Tongue (tissue), 2 donors: Measurements from ENCODE around the gene CST9L. TPM values are rescaled to one million over a fixed set of nuclear protein-coding genes. Genes with fewer than 3 reads are reported as not detected.

Source experiments
- DNase-seq: peaks from one replicate; pipeline ENCODE4 v3.0.0-alpha.2; 2015
- total RNA-seq: library from RNA; depleted of rRNA; stranded (reverse); fragments of >200 nt; gene quantifications from one replicate; pipeline ENCODE4 v1.2.3, GENCODE V29; 2014

The CST9L gene
- total RNA-seq, 1 donor from 2014 or later = not detected

DNA sequence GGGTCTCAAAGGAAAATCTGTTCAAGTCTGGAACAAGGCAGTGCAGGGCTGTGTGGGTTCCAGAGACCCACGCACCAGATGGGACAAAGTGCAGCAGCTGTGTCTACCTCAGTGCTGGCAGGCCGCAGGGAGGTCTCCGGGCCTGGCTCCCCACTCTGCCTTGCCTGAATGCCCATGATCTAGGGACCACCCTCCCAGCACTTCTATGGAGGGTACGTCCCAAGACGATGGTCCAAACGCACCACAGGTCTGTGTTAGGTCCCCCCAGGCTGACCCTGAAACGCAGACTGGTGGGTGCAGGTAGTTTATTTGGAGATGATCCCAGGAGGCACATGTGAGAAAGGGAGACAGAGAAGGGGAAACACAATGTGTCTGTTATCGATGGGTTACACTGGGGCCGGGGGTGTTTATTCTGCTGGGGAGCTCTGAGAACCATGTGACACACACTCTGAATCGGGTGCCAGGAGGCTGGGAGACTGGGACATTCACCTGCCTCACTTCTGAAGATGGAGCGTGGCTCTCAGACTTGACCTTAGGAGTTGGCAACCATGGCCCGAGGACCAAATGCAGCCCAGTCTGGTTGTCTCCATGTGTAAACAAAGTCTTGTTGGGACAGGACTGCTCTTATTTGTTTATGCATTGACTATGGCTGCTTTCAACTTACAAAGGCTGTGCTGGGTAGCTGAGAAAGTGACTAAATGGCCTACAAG, 21.7 kb downstream of the CST9L start:
- no peak for DNase-seq

DNA sequence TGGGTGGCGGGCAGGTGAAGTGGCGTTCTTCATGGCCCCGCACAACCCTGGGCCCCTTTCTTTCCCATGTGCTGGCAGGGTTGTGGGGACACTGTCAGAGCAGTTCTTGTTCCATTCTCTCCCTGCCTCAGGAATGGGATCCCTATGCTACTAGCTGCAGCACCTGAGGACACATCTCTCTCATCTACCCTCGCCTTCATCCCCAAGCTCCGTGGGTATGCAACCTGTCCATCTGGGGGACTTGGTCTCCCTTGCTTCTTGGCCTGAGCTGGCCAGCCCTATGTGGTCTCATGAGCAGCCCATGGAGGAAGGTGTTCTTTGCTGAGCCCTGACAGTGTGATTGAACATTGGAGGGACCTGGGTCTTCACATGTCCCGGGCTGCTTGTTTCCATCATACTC, 24.2 kb downstream of the CST9L start:
- DNase-seq = no peak

DNA sequence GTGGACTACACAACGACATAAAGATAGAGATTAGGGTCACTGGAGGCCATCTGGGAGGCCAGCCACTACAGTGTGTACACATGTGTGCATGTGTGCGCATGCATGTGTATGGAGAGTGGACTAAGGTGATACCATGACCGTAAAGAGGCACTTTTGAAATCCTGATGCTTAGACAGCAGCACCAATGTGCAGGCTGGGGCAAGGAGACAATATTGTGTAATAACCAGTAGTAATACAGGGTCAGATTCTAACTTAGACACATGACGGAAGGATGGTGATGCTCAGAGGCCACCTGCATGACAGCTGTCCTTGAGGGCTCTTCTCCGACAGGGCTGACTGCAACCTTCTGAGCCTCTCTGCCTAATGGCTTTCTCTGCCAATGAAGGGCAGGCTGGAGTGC, 25.5 kb downstream of the CST9L start:
- no peak for DNase-seq

DNA sequence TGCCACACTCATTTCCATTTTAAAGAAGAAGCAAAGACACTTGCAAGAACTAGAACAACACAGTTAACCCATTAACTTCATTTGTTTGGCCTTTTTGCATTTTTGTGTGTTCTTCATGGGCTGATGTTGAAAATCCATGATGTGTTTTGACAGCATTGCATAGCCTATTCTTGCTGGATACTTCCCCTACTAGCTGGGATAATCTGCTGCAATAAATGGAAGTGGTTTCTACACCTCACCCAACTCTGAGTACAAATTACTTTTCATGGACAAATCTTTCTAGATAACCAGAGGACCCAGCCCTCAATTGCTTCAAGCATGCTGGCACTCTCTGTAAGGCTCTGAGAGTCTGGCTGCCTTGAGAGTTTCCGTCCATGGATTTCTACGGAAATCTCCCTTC, 26.5 kb downstream of the CST9L start:
- DNase-seq = no peak

DNA sequence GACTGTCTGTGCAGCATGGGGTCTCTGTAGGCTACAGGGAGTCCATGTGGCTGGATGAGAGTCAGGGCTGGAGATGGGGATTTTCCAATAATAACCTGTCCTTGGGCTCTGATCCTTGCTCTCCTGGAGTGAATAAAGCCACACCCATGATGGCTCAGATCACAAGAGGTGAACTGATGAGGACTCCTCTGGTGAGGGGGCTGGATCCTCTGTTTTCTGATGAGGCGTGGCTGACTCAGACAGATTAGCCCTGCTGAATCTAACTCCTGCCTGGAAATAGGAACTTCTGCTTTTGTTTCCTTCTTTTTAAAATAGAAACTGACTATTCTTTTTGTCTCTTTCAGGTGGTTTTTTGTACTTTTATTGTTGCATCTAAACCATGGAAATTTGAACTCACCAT, 27.0 kb downstream of the CST9L start:
- DNase-seq = no peak

DNA sequence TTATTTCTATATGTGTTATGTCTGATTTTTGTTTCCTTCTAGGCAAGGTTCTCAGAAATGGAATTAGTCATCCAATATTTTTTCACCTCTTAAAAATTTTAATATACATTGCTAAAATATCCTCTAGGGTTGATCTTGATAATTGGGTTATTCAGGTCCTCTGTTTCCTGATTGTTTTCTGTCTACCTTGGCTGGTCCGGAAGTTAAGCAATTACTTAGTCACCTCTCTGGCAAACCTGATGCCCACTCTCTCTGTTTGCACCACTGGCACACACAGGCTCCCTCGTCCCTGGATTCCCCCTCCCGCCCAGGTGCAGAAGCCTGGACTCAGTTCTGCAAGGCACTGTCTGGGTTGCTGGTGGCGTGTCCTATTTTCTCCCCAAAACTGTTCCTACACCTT, 27.7 kb downstream of the CST9L start:
- DNase-seq = no peak

DNA sequence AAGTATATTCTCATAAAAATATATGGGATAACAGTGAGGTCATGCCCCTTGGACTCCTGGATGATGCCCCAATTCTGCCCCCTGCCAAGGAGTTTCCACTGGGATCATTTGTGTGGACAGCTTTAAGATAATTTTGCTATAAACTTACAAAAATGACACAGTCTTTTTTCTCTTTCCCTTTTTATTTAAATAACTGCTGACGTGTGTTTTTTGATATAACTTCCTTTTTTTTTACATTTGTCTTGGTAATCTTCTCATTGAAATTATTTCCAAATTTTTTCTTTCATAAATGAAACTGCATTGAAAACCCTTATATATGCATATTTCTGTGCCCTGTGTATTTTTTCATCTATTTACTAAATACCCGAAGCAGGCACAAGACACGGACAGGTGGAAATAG, 31.3 kb downstream of the CST9L start:
- no peak for DNase-seq

DNA sequence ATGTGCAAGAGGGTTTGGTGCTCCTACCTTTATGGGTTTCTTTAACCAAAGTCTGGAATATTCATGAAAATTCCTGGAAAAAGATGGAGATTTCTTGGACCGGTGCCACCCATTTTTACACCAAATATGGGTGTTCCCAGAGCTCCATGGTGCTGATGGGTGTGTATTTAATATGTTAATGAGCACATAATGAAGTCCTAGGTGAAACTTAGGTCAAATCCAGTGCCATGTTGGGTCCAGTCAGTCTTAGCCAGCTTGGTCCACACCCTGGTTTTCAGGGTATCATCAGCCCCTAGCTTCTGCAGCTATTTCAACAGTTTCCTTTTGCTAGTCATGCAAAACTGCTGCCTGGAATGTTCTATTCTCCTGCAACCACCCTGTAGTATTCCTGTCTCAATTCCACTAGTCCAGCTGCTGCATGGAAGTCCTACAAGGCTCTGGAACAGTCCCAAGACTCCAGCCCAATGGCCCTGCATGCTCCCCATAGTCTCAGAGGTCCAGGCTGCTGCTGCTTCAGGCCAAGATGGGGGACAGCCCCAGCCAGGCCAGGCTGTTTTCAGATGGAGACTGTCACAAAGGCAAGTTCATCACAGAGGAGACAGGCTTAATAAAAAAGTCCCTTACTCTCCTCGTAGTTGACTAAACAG, 31.8 kb downstream of the CST9L start:
- DNase-seq = no peak

DNA sequence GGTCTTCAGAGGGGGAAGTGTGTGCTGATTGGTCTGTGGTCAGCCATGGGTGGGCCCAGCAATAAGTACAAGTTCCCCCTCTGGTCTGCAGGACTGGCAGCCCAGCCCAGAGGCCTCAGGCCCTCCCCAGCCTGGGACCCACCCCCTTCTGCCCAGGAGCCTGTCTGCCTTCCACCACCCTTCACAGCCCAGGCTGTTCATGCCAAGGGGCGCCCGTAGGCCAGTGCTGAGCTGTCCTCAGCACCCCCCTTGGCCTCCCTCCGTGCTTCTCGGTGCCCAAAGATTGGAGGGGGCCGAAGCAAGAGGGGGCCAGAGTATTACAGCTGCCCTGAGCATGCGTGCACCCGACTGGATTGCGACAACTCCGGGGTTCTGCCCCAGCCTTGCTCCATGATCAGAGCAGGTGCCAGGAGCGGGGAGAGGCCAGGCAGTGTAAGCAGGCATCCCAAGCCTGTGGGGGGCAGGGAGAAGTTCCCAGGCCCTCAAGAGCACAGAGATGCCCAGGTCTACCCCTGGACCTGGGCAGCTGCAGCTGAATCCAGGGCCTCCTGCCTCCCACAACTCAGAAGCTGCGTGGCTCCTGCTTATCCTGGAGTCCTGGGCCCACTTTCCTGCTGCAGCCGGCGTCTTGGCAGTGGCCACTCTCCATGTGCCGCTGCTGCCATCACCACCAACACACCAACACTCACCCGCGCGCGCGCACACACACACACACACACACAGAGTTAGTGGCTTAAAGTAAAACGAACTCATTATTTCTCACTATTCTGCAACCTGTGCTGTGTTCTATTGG, 33.3 kb downstream of the CST9L start:
- DNase-seq = no peak

DNA sequence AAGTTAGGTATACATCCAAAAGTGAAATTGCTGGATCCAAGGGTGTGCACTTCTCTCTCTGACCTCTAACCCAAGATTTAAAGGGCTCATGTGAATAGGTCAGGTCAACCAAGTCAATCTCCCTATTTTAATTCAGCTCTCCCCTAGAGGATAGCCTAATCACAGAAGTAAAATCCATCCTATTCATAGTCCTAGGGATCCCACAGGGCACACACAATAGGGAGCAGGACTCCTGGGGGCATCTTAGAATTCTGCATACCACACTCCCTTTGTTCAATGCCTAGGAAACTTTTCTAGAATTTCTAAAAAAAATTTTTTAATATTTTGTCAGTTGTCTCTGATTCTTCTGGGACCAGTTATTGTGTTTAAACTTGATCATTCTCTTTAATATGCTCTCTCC, 35.1 kb downstream of the CST9L start:
- DNase-seq = no peak

DNA sequence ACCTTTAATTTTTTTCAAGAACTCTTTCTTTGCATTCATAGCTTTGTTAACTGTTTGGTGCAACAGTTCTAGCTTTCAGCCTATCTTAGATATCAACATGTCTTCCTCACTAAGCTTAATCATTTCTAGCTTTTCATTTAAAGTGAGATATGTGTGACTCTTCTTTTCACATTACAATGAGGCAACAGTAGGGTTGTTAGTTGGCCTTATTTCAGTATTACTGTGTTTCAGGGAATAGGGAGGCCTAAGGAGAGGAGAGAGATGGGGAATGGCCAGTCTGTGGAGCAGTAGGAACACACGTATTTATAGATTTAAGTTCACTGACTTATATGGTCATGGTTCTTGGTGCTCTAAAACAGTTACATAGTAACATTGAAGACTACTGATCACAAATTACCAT, 35.8 kb downstream of the CST9L start:
- no peak for DNase-seq

DNA sequence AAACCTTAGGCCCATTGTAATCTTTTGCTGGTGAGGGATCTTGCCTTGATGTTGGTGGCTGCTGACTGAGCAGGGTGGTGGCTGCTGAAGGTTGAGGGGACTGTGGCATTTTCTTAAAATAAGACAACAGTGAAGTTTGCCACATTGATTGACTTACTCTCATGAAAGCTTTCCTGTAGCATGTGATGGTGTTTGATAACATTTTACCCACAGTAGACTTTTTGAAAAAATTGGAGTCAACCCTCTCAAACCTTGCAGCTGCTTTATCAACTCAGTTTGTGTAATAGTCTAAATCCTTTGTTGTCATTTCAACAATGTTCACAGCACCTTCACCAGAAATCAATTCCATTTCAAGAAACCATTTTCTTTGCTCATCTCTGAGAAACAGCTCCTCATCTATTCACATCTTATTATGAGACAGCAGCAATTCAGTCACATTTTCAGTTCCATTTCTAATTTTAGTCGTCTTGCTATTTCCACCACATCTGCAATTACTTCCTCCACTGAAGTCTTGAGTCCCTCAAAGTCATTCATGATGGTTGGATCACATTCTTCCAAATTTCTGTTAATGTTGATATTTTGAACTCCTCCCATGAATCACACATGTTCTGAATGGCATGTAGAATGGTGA, 37.2 kb downstream of the CST9L start:
- DNase-seq = no peak

DNA sequence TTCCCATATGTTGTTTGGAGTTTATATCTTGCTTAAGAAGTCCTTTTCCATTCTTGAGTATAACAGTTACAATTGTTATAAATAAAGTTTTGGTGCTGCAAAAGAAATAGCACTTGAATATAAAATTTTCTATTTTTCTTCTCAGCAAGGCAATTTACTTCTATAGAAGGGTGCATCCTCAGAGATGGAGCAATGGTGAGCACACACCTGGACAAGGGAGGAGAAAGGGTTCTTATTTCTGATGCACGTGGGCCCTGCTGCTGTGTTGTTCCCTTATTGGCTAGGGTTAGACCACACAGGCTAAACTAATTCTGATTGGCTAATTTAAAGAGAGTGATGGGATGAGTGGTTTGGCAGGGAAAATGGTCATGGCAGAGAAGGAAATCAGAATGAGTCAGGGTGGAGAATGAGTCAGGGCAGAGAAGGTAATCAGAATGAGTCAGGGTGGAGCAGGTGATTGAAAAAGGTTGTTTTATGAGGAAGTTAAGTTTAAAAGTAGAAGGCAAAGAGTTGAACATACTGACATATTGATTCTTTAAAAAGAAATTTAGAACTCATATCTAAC, 39.3 kb downstream of the CST9L start:
- no peak for DNase-seq

DNA sequence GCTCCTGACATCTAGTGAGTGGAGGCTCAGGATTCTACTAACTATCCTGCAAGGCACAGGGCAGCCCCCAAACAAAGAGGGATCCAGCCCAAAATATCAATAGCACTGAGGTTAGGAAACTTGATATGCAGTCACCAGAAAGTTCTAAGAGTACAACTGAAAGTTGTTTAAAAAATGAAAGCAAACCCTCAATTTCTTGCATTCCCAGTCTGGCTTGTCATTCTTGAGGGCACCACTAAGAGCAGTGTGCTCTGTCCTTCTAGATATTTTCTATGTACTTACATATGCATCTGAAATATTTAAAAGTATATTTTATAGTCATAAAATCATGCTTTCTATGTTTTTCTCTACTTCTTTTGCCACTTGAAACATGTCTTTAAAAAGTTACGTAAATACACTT, 41.4 kb downstream of the CST9L start:
- DNase-seq = no peak

DNA sequence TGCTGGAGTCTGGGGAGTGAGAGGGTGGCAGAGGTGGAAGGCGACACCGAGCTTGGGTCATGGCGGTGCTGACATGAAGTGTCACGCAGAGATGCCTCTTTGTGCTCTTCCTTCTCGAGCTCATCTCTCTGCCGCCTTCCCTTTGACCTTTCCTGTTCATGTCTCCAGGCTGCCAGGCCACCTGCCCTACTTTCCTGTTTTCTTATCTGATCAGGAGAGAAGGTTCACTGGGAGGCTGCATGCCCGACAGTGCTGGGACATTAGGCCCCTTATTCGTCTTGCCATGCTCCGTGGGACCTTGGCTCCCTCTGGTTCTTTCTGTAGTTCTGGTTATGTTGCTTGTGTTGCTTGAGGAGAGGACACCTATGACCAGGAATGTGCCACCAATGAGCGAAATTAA, 44.1 kb downstream of the CST9L start:
- DNase-seq = no peak

DNA sequence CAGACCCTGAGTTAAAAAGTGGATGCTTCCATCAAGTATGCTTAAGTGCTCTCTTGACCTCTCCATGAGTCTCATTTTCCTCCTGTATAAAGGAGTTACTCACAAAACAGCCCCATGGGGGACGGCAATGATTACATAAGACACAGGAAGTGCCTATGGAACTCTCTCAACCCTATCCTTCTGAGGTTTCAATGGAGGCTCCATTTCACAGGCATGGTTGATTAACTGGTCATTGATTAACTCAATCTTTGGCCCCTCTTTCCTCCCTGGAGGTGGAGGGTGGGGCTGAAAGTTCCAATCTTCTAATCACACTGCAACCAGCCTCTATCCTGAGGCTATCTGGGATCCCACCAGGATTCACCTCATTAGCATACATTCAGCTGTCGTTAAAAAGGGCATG, 48.1 kb downstream of the CST9L start:
- no peak for DNase-seq

DNA sequence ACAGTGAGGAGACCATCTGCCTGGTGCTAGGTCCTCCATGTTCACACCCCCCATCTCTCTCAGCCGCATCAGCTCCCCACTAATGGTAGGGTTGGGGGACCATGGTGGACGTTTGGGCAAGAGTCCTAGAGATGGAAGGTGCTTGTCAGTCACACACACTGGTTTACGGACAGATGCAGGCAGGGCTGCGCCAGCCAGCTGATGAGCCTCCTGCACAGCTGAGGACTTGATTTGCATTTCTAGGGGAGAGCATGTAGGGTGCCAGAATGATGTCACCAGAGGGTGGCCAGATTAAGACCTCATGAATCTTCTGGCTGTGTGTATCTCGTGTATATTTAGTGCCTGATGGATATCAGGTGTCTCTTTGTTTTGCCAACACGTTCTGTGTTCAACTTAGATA, 48.7 kb downstream of the CST9L start:
- DNase-seq = no peak

DNA sequence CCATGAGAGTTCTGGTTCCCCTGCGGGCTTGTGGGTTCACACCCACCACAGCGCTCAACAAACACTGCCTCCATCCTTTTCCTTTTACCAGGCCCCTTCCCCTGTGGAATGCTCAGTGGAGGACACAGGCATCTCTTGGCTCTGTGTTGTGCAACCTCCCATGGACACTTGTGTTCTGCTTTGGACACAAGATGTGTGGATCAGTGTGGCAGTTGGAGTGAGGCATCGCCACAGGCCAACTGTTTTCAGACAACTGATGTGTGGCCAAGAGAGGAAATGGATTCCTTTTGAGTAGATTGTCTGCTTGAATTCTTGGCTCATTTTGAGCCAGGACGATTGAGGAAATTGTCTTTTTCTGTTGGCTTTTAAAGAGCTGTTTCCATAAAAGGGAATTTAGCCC, 50.6 kb downstream of the CST9L start:
- no peak for DNase-seq

DNA sequence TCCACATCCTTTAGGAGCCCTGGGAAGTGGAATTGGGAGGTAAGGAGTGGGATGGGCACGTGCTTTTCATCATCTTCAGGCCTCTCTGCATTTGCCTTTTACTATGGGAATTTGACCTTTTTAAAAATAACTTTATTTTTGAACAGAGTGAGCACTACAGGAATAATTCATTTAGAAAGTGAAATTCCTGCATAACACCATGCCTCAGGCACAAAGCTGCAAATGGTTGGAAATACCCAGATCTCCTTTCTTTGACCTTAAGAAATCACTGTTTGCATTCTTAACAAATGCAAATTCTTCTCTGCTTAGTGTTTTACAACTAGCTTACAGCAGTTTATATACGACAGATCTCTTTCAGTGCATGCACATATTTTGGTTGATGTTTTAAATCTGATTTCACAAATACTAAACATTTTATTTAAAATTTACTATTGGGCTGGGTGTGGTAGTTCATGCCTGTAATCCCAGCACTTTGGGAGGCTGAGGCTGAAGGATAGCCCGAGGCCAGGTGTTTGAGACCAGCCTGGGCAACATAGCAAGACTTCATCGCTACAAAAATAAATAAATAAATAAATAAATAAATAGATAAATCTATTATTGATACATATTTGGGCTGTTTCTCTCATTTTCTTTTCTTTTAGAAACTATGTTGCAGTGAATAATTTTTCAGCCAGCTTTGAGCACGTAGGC, 52.9 kb downstream of the CST9L start:
- no peak for DNase-seq

DNA sequence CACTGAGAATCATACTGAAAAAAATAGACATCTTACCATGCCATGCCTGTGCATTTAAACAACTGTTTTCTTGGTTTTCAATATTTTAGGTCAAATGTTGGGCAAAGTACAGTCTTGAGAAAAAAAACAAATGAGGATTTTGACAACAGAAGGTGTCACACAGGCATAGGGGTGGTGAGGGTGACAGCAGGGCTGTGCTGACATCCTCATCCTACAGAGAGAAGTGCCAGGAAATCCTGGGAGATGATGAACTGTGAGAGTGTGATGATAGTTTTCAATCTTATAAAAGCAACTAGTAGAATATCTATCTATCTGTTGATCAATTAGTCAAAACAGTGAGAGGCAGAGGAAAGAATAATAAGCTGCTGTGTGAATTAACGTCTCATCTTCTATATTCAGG, 53.4 kb downstream of the CST9L start:
- DNase-seq = no peak
